SIG-M5 (cell line): Measurements from ENCODE around the gene LDLRAD4.
"Not testable (repeated sequence)": the region's sequence is repeated elsewhere in the genome, so short reads cannot be mapped to it uniquely, and the experiment has no call there.

ENCODE experiments used
- DNase-seq: peaks from one replicate; lab custom pipeline; 2025; lab: John Stamatoyannopoulos, UW

Gene LDLRAD4

GRCh38 chr18:13681701-13682100, 463.1 kb downstream of the LDLRAD4 start:
- DNase-seq: no peak

GRCh38 chr18:13684546-13684945, 466.0 kb downstream of the LDLRAD4 start:
- no peak for DNase-seq

- DNase-seq: no peak
Measured at GRCh38 chr18:13688191-13689136, 469.9 kb downstream of the LDLRAD4 start.

GRCh38 chr18:13690060-13690459, 471.5 kb downstream of the LDLRAD4 start:
- not testable (repeated sequence) for DNase-seq

- not testable (repeated sequence) for DNase-seq
Measured at GRCh38 chr18:13695337-13695736, 476.8 kb downstream of the LDLRAD4 start.

- no peak for DNase-seq
Measured at GRCh38 chr18:13696961-13697360, 478.4 kb downstream of the LDLRAD4 start.

GRCh38 chr18:13700153-13700552, 481.6 kb downstream of the LDLRAD4 start:
- no peak for DNase-seq
